ENCODE data around the gene TRAPPC11. TPM values are rescaled to one million over a fixed set of nuclear protein-coding genes. Genes with fewer than 3 reads are reported as not detected.
A peak's percentile ranks its signal among the peaks of the same experiment; 100 is the strongest.
"Not testable (repeated sequence)": the region's sequence is repeated elsewhere in the genome, so short reads cannot be mapped to it uniquely, and the experiment has no call there.

Gene TRAPPC11
- polyA plus RNA-seq (2012; ENCODE audit: insufficient read depth, insufficient read length): 27.2 TPM

- peak; percentile 98 for DNase-seq (ENCODE audit: low read depth, low spot score)
These were observed at the start of gene TRAPPC11, which contains the start of gene RWDD4 for GRCh38 chr4:183659029-183659871. TRAPPC11 (plus strand) TSS chr4:183659293; CDS start chr4:183663868, 4,575 bp downstream. RWDD4 (minus strand) TSS chr4:183659185; CDS start chr4:183658952, 233 bp downstream.

GRCh38 chr4:183610033-183610432 lies 49.1 kb upstream of the TRAPPC11 start:
- H3K4me3 ChIP-seq (ENCODE audit: low read length): no peak overlapping the region
- DNase-seq (ENCODE audit: low read depth, low spot score): no peak

More at GRCh38 chr4:183659029-183659871, at the start of gene TRAPPC11, which contains the start of gene RWDD4:
- peak within 1 kb of the TSS; percentile 89 for H3K4me3 ChIP-seq (ENCODE audit: low read length)

- H3K4me3 ChIP-seq (ENCODE audit: low read length): no peak overlapping the region
- no peak for DNase-seq (ENCODE audit: low read depth, low spot score)
These were observed 48.5 kb upstream of the TRAPPC11 start for GRCh38 chr4:183610613-183611012.

GRCh38 chr4:183611210-183611830 lies 47.8 kb upstream of the TRAPPC11 start:
- no peak for DNase-seq (ENCODE audit: low read depth, low spot score)
- H3K4me3 ChIP-seq (ENCODE audit: low read length): no peak overlapping the region

GRCh38 chr4:183612329-183613250 lies 46.5 kb upstream of the TRAPPC11 start:
- H3K4me3 ChIP-seq (ENCODE audit: low read length): no peak overlapping the region
- DNase-seq (ENCODE audit: low read depth, low spot score): no peak

- no peak overlapping the region for H3K4me3 ChIP-seq (ENCODE audit: low read length)
- no peak for DNase-seq (ENCODE audit: low read depth, low spot score)
These were observed 42.0 kb upstream of the TRAPPC11 start for GRCh38 chr4:183617075-183617474.

GRCh38 chr4:183618681-183619080 lies 40.4 kb upstream of the TRAPPC11 start:
- no peak overlapping the region for H3K4me3 ChIP-seq (ENCODE audit: low read length)
- no peak for DNase-seq (ENCODE audit: low read depth, low spot score)

- no peak overlapping the region for H3K4me3 ChIP-seq (ENCODE audit: low read length)
- no peak for DNase-seq (ENCODE audit: low read depth, low spot score)
These were observed 38.7 kb upstream of the TRAPPC11 start for GRCh38 chr4:183620421-183620820.

GRCh38 chr4:183621875-183622274 lies 37.2 kb upstream of the TRAPPC11 start:
- DNase-seq (ENCODE audit: low read depth, low spot score): no peak
- H3K4me3 ChIP-seq (ENCODE audit: low read length): no peak overlapping the region

- DNase-seq (ENCODE audit: low read depth, low spot score): no peak
- H3K4me3 ChIP-seq (ENCODE audit: low read length): no peak overlapping the region
These were observed 34.5 kb upstream of the TRAPPC11 start for GRCh38 chr4:183624548-183624947.

- no peak for DNase-seq (ENCODE audit: low read depth, low spot score)
- H3K4me3 ChIP-seq (ENCODE audit: low read length): no peak overlapping the region
These were observed 32.9 kb upstream of the TRAPPC11 start for GRCh38 chr4:183626168-183626567.

- not testable (repeated sequence) for DNase-seq (ENCODE audit: low read depth, low spot score); H3K4me3 ChIP-seq (ENCODE audit: low read length)
These were observed 31.8 kb upstream of the TRAPPC11 start for GRCh38 chr4:183627286-183627685.

GRCh38 chr4:183627979-183628588 lies 31.0 kb upstream of the TRAPPC11 start:
- no peak for DNase-seq (ENCODE audit: low read depth, low spot score)
- H3K4me3 ChIP-seq (ENCODE audit: low read length): no peak overlapping the region

GRCh38 chr4:183631577-183632198 lies 27.4 kb upstream of the TRAPPC11 start:
- DNase-seq (ENCODE audit: low read depth, low spot score): no peak
- H3K4me3 ChIP-seq (ENCODE audit: low read length): no peak overlapping the region

GRCh38 chr4:183632689-183633088 lies 26.4 kb upstream of the TRAPPC11 start:
- H3K4me3 ChIP-seq (ENCODE audit: low read length): no peak overlapping the region
- DNase-seq (ENCODE audit: low read depth, low spot score): no peak

GRCh38 chr4:183633476-183634400 lies 25.4 kb upstream of the TRAPPC11 start:
- no peak overlapping the region for H3K4me3 ChIP-seq (ENCODE audit: low read length)
- DNase-seq (ENCODE audit: low read depth, low spot score): no peak

- DNase-seq (ENCODE audit: low read depth, low spot score): no peak
- H3K4me3 ChIP-seq (ENCODE audit: low read length): no peak overlapping the region
These were observed 23.8 kb upstream of the TRAPPC11 start for GRCh38 chr4:183635321-183635720.
